Stimulated activated CD8-positive, alpha-beta memory T cell treated with anti-CD3 and anti-CD28 coated beads, Interleukin-7, amount 100 ng/mL, for 48 hours (primary cell): ENCODE results near the gene UNC93B1.

Experiments used
- DNase-seq, 2 donors: peaks; one replicate each; pipeline ENCODE4 v3.0.0-alpha.2; 2020; ENCODE audit warnings: low read depth in 1 of 2; ENCODE audit errors: extremely low read depth in 1 of 2

Gene UNC93B1

DNA sequence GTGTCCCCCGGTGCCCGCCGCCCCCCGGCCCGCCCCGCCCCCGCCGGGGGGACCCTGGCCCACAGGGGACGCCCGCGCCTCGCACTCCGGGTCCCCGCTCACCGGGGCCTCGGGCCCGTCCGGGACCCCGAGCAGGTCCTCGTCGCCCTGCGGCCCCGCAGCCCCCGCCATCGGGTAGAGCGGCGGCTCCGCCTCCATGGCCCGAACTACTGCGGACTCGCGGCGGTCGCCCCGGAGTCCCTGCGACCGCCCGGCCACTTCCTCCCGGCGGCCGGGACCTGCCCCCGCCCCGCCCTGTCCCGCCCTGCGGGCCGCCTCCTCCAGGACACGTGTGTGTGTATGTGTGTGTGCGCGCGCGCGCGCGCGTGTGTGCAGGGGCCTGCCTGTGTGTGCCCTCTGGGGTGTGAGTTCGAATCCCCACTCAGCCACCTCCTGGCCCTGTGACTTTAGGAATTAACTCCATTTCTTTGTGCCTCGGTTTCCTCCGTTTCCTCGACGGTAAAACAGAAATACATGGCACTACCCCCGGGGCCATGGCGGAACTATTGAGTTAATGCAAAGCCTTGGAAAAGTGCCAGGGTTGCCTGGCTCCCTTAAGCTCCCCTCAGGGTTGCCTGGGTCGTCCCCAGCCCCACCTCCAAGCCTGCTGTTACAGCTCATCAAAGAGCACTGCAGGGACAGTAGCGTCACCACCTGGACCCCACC lies at the start of gene UNC93B1:
Gene UNC93B1 (minus strand): TSS at position 252 of the 705 bp plus-strand sequence. CDS start 54 bp downstream, at position 198.
- peak; percentile 63 to 73 for DNase-seq

- no peak for DNase-seq
Observed at GRCh38 chr11:68053117-68053516, 49.2 kb upstream of the UNC93B1 start.

DNA sequence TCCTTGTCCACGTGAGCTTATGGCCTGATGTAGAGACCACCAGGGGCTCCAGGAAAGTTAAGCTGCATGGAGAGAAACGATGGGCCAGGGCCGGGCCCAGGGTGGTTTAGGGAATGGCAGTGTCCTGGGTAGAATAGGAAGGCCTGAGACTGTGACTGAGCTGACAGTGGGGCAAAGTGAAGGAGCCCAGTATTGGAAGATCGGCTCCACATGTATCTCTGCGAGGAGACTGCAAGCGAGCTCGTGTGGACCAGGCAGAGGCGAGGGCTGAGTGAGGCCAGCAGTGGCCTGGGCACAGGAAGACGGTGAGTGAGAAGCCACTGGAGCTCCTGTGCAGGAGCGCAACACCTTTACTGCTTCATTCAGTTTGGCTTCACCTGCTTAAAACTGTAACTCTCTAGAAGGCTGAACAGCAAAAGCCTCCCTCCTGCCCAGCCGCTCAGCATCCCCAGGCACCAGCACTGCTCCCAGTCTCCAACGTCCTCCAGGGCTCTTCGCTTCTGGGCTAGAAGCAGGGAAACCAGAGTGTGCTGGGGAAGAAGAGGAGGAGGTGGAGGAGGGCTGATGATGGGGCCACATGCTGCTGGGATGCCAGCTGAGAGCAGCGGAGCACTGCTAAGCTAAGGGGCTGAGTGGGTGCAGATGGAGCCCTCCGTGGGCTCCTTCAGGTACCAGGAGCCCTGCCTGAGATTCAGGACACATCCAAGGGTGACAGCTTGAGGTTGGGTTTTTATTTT lies 48.4 kb upstream of the UNC93B1 start:
- DNase-seq, result no peak

DNA sequence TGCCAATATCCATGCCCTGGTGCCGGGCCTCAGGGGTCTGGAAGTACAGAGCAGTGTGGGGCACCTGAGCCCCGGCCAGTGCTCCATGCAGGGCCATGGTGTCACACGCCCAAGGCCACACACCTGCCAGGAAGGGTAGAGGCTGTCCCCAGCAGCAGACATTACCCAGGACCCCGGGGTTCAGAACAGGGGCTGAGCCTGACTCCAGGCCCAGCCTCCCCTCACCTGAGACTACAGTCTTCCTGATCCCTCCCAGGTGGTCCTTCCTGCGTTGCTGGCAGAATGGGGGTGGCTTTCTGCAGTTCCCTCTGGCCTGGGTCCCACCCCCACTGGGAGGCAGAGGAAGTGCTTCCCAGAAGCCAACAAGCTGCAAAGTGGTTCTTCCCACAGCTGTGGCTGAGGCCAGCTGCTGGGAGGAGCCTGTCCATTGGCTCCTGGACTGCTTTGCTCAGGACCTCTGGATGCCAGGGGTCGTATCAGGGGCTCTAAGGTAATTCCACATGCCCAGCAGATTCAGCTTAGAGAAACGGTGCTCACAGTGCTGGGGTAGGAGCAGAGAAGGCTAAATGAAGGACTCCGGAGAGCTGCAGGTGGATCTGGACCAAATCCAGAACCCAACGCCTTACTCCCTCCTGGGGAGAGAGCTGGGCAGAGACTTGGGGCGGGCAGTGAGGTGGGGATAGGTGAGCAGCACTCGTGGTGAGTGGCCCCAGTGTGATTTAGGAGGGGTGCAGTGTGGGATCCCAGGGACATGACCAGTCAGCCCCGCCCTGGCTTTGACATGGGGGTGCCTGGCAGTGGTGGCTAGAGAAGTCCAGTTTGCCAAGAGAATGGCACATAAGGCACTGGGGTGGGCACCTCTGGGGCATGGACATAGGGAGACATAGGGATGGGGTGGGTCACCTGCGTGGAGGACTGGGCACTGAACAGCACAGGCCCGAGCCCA lies 47.6 kb upstream of the UNC93B1 start:
- DNase-seq, result no peak

GRCh38 chr11:68050371-68050841 lies 46.5 kb upstream of the UNC93B1 start:
- no peak for DNase-seq

DNA sequence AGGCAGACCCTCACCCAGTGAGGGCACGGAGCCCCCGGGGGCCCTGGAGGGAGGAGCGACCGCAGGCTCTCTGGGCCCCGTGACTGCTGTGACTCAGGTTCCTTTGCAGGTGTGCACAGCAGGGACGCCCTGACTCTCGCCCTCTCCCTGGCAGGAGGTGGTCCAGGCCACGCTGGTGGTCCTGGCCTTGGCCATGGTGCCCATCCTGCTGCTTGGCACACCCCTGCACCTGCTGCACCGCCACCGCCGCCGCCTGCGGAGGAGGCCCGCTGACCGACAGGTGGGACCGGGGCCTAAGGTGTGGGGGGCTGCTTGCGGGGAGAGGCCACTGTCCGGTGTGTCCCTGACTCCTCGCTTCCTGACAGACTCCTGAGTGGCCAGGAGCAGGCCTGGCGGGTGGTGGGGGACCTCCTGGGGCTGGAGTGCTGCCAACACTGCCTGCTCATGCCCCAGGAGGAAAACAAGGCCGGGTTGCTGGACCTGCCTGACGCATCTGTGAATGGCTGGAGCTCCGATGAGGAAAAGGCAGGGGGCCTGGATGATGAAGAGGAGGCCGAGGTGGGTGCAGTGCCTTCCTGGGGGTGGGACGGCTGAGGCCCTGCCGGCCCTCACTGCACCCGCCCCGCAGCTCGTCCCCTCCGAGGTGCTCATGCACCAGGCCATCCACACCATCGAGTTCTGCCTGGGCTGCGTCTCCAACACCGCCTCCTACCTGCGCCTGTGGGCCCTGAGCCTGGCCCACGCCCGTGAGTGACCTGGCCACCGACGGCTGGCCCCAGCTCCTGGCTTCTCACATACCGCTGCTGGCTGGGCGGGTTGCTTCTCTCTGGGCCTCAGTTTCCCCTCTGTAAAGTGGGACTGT lies 45.8 kb upstream of the UNC93B1 start:
- DNase-seq, result no peak

DNA sequence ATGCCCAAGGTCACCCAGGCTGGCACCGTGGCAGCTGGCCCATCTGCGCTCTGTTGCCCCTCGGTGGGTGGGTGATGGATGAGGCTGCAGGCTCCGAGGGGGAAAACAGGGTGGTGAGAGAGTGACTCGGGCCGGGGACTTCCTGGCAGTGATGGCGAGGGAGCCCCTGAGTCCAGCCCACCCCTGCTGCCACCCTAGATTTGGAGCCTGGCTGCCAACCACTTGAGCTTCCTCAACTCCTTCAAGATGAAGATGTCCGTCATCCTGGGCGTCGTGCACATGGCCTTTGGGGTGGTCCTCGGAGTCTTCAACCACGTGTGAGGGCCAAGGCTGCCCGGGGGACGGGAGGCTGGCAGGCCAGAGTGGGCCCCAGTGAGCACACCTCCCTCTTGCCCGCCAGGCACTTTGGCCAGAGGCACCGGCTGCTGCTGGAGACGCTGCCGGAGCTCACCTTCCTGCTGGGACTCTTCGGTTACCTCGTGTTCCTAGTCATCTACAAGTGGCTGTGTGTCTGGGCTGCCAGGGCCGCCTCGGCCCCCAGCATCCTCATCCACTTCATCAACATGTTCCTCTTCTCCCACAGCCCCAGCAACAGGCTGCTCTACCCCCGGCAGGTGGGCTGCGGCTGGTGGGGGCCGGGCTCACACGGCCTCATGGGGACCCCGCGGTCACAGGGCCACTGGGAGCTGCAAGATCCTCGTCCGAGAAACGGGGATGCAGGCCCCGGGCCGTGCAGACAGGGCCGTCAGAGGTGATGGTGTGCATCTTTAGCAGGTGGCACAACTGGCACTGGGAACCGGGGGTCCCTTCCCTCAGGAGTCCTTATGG lies 45.0 kb upstream of the UNC93B1 start:
- no peak for DNase-seq

DNA sequence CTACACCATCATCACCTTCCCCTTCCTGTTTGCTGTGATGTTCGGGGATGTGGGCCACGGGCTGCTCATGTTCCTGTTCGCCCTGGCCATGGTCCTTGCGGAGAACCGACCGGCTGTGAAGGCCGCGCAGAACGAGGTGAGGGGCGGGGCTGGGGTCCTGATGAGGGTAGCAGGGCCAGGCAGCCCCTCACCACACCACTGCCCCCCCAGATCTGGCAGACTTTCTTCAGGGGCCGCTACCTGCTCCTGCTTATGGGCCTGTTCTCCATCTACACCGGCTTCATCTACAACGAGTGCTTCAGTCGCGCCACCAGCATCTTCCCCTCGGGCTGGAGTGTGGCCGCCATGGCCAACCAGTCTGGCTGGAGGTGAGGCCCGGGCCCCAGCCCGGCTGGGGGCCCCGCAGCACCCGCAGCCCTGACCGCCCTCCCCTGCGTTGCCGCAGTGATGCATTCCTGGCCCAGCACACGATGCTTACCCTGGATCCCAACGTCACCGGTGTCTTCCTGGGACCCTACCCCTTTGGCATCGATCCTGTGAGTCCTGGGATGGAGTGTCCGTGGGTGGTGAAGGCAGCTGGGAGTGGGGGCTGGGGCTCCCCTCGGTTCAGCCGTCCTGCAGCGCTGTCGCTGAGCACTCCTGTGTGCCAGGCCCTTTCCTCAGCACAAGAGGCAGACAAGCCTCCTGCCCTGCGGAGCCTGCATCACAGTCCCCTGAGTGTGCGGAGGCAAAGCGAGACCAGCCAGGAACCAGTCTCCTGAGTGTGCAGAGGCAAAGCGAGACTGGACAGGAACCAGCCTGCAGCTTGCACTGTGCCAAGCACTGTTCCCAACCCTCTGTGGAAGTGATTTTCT lies 43.8 kb upstream of the UNC93B1 start:
- DNase-seq, result no peak

GRCh38 chr11:68044898-68045351 lies 41.0 kb upstream of the UNC93B1 start:
- no peak for DNase-seq

DNA sequence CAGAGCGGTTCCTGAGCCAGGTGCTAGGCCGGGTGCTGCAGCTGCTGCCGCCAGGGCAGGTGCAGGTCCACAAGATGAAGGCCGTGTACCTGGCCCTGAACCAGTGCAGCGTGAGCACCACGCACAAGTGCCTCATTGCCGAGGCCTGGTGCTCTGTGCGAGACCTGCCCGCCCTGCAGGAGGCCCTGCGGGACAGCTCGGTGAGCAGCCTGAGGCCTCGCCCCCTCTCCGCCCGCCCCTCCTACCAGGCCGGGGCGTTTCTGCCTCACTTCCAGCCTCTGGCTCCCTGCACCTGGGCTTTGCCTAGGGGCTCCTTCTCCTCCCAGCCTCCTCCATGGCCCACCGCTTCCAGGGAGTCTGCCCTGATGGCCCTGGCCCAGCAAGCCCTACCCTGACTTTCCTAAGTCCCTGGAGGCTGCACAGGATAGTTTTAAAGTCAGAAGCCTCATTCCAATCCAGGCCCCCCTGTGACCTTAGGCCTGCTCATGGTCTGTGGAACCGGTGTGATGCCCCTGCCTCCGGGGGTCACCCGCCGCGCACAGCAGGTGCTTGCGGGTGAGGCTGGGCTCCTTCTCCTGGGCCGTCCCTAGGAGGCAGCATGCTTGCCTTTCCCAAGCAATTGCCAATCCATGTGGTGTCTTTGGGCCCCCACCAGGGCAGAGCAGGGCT lies 40.4 kb upstream of the UNC93B1 start:
- no peak for DNase-seq

- no peak for DNase-seq
Observed at GRCh38 chr11:68043349-68044144, 39.6 kb upstream of the UNC93B1 start.

DNA sequence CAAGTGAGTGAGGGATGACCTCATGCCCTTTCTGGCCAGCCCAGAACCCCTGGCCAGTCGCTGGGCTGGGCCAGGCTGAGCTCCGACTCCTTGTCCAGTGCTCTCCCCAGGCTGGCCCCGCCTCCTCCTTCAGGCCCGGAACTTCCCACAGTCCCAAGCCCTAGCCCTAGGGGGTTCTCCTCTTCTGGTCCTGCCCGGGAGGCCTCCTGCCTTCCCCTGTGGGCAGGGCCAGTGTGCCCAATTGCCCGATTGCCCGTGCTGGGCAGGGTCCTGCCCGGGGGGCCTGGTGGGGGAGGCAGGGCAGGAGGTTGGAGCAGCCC lies 39.1 kb upstream of the UNC93B1 start:
- no peak for DNase-seq

- DNase-seq, result no peak
Observed at GRCh38 chr11:68042219-68043028, 38.5 kb upstream of the UNC93B1 start.

DNA sequence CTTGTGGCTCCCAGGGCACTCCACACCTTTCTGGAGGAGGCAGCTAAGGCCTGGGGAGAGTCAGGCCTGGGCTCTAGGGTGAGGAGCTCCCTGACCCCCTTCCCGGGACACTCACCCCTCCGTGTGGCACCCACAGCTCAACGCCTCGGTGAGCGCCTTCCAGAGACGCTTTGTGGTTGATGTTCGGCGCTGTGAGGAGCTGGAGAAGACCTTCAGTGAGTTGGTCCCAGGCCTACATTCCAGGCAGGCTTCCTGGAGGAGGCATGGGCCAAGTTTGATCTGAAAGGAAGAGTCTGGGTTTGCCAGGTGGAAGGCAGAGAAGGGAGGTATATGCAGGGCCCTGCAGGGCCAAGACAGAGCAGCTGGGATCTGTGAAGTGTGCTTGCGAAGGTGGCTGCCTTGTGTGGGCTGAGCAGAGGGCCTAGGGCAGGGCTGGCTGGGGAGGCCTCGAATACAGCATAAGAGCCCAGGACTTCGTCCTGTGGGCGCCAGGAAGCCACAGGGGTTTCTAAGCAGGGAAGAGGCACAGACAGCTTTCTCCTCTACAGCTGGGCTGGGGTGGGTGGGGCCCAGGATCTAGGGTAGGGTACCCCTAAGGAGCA lies 37.8 kb upstream of the UNC93B1 start:
- no peak for DNase-seq

DNA sequence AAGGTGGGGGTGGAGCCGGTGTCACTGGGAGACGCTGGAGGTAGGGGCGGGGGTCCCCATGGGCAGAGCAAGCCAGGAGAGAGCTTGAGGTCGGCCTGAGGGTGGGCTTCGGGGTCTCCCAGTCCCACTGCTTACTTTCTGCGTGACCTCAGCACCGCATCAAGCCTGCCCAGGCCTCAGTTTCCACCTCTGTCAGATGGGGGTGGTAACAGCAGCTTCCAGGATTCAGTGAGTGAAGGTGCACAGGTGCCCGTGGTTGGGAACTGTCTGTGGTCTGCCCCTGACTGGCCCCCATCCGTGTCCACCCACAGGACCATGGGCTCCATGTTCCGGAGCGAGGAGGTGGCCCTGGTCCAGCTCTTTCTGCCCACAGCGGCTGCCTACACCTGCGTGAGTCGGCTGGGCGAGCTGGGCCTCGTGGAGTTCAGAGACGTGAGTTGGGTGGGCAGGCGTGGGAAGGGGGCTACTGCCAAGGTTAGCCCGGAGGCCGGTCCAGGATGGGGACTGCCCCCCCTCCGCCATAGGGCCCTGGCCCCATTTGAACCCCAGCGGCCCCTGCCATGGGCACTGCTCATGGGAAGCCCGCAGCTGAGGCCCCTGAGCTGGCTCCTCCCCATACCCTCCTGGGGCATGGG lies 37.2 kb upstream of the UNC93B1 start:
- DNase-seq, result no peak
